Measurements from ENCODE around the gene MED25. TPM values are rescaled to one million over a fixed set of nuclear protein-coding genes. Genes with fewer than 3 reads are reported as not detected.

The MED25 gene
- polyA plus RNA-seq, 1 of the 3 experiments (the other 2 are of a cell fraction), result 30.2 TPM

DNA sequence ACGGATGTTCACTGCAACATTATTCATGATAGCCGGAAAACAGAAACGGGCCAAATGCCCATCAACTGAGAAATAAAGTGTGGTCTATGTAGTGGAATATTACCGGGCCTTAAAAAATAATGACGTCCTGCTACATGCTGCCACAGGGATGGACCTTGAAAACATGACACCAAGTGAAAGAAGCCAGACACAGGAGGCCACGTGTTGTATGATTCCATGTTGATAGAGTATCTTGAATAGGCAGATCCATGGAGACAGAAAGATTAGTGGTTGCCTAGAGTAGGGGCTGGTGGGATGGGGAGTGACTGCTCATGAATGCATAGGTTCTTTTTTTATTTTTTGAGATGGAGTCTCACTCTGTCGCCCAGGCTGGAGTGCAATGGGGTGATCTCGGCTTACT, 47.6 kb upstream of the MED25 start:
- H3K4me2 ChIP-seq, result no peak overlapping the region
- no peak overlapping the region for H3K9ac ChIP-seq
- no peaks in the 10 kb centered on the region for H3K36me3 ChIP-seq (replicated peaks in 1 of 2; ENCODE audit: control insufficient read depth in 1 of 2, insufficient read depth in 2 of 2, low read length in 1 of 2)
- no peak overlapping the region for H3K27ac ChIP-seq (ENCODE audit: low read depth in 2 of 2, low read length in 1 of 2)
- peaks cover 6 to 16% of the 10 kb centered on the region in 2 experiments; a peak in 2 of 4 replicates for H3K4me1 ChIP-seq (ENCODE audit: control insufficient read depth in 1 of 2, insufficient read depth in 2 of 2, low read depth in 1 of 2, low read length in 1 of 2)
- H3K79me2 ChIP-seq (ENCODE audit: insufficient read depth), result peaks cover 86% of the 10 kb centered on the region
- no peak overlapping the region for H3K4me3 ChIP-seq (ENCODE audit: low read depth in 2 of 2, low read length in 1 of 2)
- H2AFZ ChIP-seq (ENCODE audit: low read depth), result no peak overlapping the region
- POLR2A ChIA-PET, result interaction anchor here (1.4 kb wide), 1 partner anchor 43 kb away, joined by 3 read pairs; the partner anchor contains the start of gene FUZ
- peaks cover 13% of the 10 kb centered on the region for H4K20me1 ChIP-seq (ENCODE audit: insufficient read depth)
- CTCF ChIA-PET, result interaction anchor here (0.7 kb wide), 1 partner anchor 15 kb away, joined by 3 read pairs; no protein-coding TSS in a partner anchor
- H3K27me3 ChIP-seq (ENCODE audit: insufficient read depth), result no peaks in the 10 kb centered on the region
- H3K9me3 ChIP-seq, result no peaks in the 10 kb centered on the region
- no peaks in the 10 kb centered on the region for H3K9me2 ChIP-seq
- TF ChIP-seq RXRA (IDR thresholded peaks at IDR 0.05; ENCODE audit: borderline replicate concordance, low read depth), result no peak
- no peak for TF ChIP-seq FOXJ3 (CRISPR knock-in tag; IDR thresholded peaks at IDR 0.05)
- TF ChIP-seq FOSL2 (IDR thresholded peaks at IDR 0.05; ENCODE audit: borderline replicate concordance, low read depth), result no peak
- TF ChIP-seq, protein P1, sequence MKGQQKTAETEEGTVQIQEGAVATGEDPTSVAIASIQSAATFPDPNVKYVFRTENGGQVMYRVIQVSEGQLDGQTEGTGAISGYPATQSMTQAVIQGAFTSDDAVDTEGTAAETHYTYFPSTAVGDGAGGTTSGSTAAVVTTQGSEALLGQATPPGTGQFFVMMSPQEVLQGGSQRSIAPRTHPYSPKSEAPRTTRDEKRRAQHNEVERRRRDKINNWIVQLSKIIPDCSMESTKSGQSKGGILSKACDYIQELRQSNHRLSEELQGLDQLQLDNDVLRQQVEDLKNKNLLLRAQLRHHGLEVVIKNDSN (IDR thresholded peaks at IDR 0.05; ENCODE audit: borderline replicate concordance, low read depth), result no peak
- TF ChIP-seq SMC3 (IDR thresholded peaks at IDR 0.05; ENCODE audit: low read depth, low read length), result no peak
- no peak for TF ChIP-seq NFIC (IDR thresholded peaks at IDR 0.05; ENCODE audit: borderline replicate concordance)
- TF ChIP-seq, protein P2, sequence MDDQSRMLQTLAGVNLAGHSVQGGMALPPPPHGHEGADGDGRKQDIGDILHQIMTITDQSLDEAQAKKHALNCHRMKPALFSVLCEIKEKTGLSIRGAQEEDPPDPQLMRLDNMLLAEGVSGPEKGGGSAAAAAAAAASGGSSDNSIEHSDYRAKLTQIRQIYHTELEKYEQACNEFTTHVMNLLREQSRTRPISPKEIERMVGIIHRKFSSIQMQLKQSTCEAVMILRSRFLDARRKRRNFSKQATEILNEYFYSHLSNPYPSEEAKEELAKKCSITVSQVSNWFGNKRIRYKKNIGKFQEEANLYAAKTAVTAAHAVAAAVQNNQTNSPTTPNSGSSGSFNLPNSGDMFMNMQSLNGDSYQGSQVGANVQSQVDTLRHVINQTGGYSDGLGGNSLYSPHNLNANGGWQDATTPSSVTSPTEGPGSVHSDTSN (IDR thresholded peaks at IDR 0.05), result no peak
- TF ChIP-seq, protein P3, sequence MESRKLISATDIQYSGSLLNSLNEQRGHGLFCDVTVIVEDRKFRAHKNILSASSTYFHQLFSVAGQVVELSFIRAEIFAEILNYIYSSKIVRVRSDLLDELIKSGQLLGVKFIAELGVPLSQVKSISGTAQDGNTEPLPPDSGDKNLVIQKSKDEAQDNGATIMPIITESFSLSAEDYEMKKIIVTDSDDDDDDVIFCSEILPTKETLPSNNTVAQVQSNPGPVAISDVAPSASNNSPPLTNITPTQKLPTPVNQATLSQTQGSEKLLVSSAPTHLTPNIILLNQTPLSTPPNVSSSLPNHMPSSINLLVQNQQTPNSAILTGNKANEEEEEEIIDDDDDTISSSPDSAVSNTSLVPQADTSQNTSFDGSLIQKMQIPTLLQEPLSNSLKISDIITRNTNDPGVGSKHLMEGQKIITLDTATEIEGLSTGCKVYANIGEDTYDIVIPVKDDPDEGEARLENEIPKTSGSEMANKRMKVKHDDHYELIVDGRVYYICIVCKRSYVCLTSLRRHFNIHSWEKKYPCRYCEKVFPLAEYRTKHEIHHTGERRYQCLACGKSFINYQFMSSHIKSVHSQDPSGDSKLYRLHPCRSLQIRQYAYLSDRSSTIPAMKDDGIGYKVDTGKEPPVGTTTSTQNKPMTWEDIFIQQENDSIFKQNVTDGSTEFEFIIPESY (IDR thresholded peaks at IDR 0.05; ENCODE audit: borderline replicate concordance, low read depth), result no peak
- no peak for TF ChIP-seq RAD21 (IDR thresholded peaks at IDR 0.05; ENCODE audit: low read length)
- TF ChIP-seq CHD2 (IDR thresholded peaks at IDR 0.05; ENCODE audit: low read length, partially characterized antibody), result no peak
- TF ChIP-seq TEAD4 (IDR thresholded peaks at IDR 0.05; ENCODE audit: borderline replicate concordance, insufficient read depth), result no peak
- no peak for TF ChIP-seq GATA2 (CRISPR knock-in tag; IDR thresholded peaks at IDR 0.05)
- no peak for TF ChIP-seq EP300 (IDR thresholded peaks at IDR 0.05; ENCODE audit: borderline replicate concordance in 1 of 2, low read depth in 1 of 2, low read length in 1 of 2)
- TF ChIP-seq RFX5 (IDR thresholded peaks at IDR 0.05; ENCODE audit: low read length), result no peak
- DNase-seq, result no peak
- WGBS (ENCODE audit: low lambda C conversion rate), result 92% methylated on average over 8 of the region's 8 CpGs
- H3F3A ChIP-seq (replicated peaks; ENCODE audit: insufficient read depth), result peaks cover 4% of the 10 kb centered on the region
